ENCODE data around the gene TSSK3. TPM values are rescaled to one million over a fixed set of nuclear protein-coding genes. Genes with fewer than 3 reads are reported as not detected.
A peak's percentile ranks its signal among the peaks of the same experiment; 100 is the strongest.

Gene TSSK3
- total RNA-seq, 1 experiment from 2014 or later: not detected

- no peaks in the 10 kb centered on the region for H3K79me2 ChIP-seq (ENCODE audit: low read length)
- H2AFZ ChIP-seq (ENCODE audit: low read length): no peak overlapping the region
- H3K4me2 ChIP-seq (ENCODE audit: low read length): no peak overlapping the region
- ChIA-PET CTCF (no interaction called here), POLR2A (ENCODE audit: unreplicated experiment) (no interaction called here)
- H3K27ac ChIP-seq (ENCODE audit: low read length): no peak overlapping the region
- H3K9ac ChIP-seq (ENCODE audit: low read length): no peak overlapping the region
- BruUV-seq (replicated peaks): no TSS peak
- H3K9me3 ChIP-seq (ENCODE audit: low read length): no peaks in the 10 kb centered on the region
- no peak overlapping the region for H3K4me3 ChIP-seq (ENCODE audit: low read length)
- H3F3A ChIP-seq (ENCODE audit: low read length, unreplicated experiment): no peaks in the 10 kb centered on the region
- TF ChIP-seq CTCF (conservative IDR thresholded peaks at IDR 0.05; ENCODE audit: low read depth, low read length): no peak
- no peak for TF ChIP-seq EZH2 (IDR thresholded peaks at IDR 0.05; ENCODE audit: low read length, unreplicated experiment)
- TF ChIP-seq EZH2phosphoT487 (IDR thresholded peaks at IDR 0.05; ENCODE audit: borderline replicate concordance, low read length): no peak
- no peak for ATAC-seq
- peak; percentile 16 for DNase-seq
- H3K36me3 ChIP-seq (ENCODE audit: low read depth, low read length): no peaks in the 10 kb centered on the region
- no peaks in the 10 kb centered on the region for H4K20me1 ChIP-seq (ENCODE audit: low read length)
- H3K9me2 ChIP-seq (replicated peaks; ENCODE audit: low read length): no peaks in the 10 kb centered on the region
- peaks cover 29% of the 10 kb centered on the region for H3K4me1 ChIP-seq (ENCODE audit: insufficient read depth, low read length)
- H3K27me3 ChIP-seq (ENCODE audit: low read length): no peaks in the 10 kb centered on the region
- intact Hi-C loops (cut with micrococcal nuclease): no loop called here
Observed at GRCh38 chr1:32341971-32342370, 20.4 kb upstream of the TSSK3 start.

DNA sequence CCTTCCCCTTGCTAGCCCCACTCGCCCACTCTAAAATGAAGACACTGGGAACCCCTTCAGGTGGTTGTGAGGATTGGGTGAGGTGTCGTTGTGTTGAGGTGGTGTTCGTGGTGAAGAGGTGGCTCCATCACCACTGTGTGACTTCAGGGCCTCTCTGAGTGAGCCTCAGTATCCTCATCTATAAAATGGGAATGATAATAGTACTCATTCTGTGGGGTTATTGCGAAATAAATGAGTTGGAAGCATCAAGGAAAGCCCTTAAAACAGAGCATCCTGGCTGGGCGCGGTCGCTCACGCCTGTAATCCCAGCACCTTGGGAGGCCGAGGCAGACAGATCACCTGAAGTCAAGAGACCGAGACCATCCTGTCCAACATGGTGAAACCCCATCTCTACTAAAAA lies 19.6 kb upstream of the TSSK3 start:
- Histone ChIP-seq H3K4me3 (ENCODE audit: low read length) (no peak overlapping the region), H3K9me2 (replicated peaks; ENCODE audit: low read length) (no peaks in the 10 kb centered on the region), H3F3A (ENCODE audit: low read length, unreplicated experiment) (no peaks in the 10 kb centered on the region), H3K79me2 (ENCODE audit: low read length) (no peaks in the 10 kb centered on the region), H3K4me1 (ENCODE audit: insufficient read depth, low read length) (peaks cover 21% of the 10 kb centered on the region), H3K9ac (ENCODE audit: low read length) (no peak overlapping the region), H3K9me3 (ENCODE audit: low read length) (no peaks in the 10 kb centered on the region), H3K4me2 (ENCODE audit: low read length) (no peak overlapping the region), H3K27ac (ENCODE audit: low read length) (no peak overlapping the region), H3K27me3 (ENCODE audit: low read length) (no peaks in the 10 kb centered on the region), H3K36me3 (ENCODE audit: low read depth, low read length) (no peaks in the 10 kb centered on the region), H2AFZ (ENCODE audit: low read length) (no peak overlapping the region), H4K20me1 (ENCODE audit: low read length) (no peaks in the 10 kb centered on the region)
- CTCF ChIA-PET: no interaction called here
- BruUV-seq (replicated peaks): no TSS peak
- intact Hi-C loops (cut with micrococcal nuclease): no loop called here
- ATAC-seq (no peak), DNase-seq (no peak)
- no peak for TF ChIP-seq EZH2phosphoT487 (IDR thresholded peaks at IDR 0.05; ENCODE audit: borderline replicate concordance, low read length)
- no peak for TF ChIP-seq EZH2 (IDR thresholded peaks at IDR 0.05; ENCODE audit: low read length, unreplicated experiment)
- no peak for TF ChIP-seq CTCF (conservative IDR thresholded peaks at IDR 0.05; ENCODE audit: low read depth, low read length)
- POLR2A ChIA-PET (ENCODE audit: unreplicated experiment): no interaction called here

DNA sequence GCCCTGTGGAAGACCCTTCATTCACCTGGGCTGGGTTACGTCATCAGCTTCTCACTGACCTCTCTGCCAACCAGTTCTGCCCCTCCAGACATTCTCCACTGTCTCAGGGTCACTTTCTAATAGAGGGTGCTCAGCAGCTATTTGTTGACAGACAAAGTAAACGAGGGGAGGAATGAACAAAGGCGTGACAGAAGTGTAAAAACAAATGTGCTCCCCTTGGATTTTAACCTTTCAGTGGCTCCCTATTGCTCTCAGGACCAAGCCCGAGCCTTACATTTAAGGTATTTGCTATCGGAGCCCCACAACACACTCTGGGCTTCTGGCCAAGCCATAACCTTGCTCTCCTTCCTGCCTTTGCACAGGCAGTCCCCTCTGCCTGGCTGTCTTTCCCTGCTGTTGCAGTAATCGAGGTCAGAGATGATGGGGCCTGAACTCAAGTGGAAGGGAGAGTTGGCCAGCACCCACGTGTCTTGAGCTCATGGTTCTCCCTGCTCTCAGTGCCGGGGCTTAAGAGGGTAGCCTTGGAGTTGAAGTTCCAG lies 17.0 kb upstream of the TSSK3 start:
- Histone ChIP-seq H3K27me3 (ENCODE audit: low read length) (no peaks in the 10 kb centered on the region), H3K36me3 (ENCODE audit: low read depth, low read length) (no peaks in the 10 kb centered on the region), H3K9me2 (replicated peaks; ENCODE audit: low read length) (no peaks in the 10 kb centered on the region), H3K9me3 (ENCODE audit: low read length) (no peaks in the 10 kb centered on the region), H3K4me3 (ENCODE audit: low read length) (no peak overlapping the region), H3K27ac (ENCODE audit: low read length) (no peak overlapping the region), H3K4me1 (ENCODE audit: insufficient read depth, low read length) (no peaks in the 10 kb centered on the region), H3K79me2 (ENCODE audit: low read length) (no peaks in the 10 kb centered on the region), H4K20me1 (ENCODE audit: low read length) (no peaks in the 10 kb centered on the region), H2AFZ (ENCODE audit: low read length) (no peak overlapping the region), H3K9ac (ENCODE audit: low read length) (no peak overlapping the region), H3K4me2 (ENCODE audit: low read length) (no peak overlapping the region), H3F3A (ENCODE audit: low read length, unreplicated experiment) (no peaks in the 10 kb centered on the region)
- CTCF ChIA-PET: no interaction called here
- ATAC-seq (peak; percentile 24; the same call in 1 of the 2 replicates), DNase-seq (no peak)
- intact Hi-C loops (cut with micrococcal nuclease): no loop called here
- POLR2A ChIA-PET (ENCODE audit: unreplicated experiment): no interaction called here
- BruUV-seq (replicated peaks): no TSS peak
- TF ChIP-seq CTCF (conservative IDR thresholded peaks at IDR 0.05; ENCODE audit: low read depth, low read length): no peak
- no peak for TF ChIP-seq EZH2 (IDR thresholded peaks at IDR 0.05; ENCODE audit: low read length, unreplicated experiment)
- no peak for TF ChIP-seq EZH2phosphoT487 (IDR thresholded peaks at IDR 0.05; ENCODE audit: borderline replicate concordance, low read length)
